Measurements from ENCODE around the gene MAPKAPK3. TPM values are rescaled to one million over a fixed set of nuclear protein-coding genes. Genes with fewer than 3 reads are reported as not detected.

Gene MAPKAPK3
- total RNA-seq, 1 experiment from 2014 or later: 40.1 TPM

DNA sequence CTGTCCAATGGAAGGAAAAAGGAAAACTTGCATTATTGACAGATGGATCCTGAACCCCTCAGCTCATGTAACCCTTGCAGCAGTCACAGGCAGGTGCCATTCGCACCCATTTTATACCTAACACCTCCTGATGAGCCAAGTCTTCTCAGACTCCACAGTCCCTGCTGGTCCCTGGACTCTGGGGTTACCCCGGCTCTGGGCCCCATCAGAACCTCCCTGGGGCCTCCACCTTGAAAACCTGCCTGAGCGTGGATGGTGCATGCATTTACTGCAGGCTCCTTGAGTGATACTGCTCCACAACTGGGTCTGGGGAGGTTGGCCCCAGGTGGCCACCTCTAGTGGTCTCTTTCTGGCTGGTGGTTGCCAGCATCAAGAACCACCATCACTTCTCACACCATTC lies 41.9 kb downstream of the MAPKAPK3 start:
- no peaks in the 10 kb centered on the region for H3K27me3 ChIP-seq (replicated peaks; ENCODE audit: control insufficient read depth, insufficient read depth, low read length)
- no peaks in the 10 kb centered on the region for H3K9me3 ChIP-seq
- no peaks in the 10 kb centered on the region for H3K36me3 ChIP-seq (ENCODE audit: control insufficient read depth, insufficient read depth, low read length)
- no peaks in the 10 kb centered on the region for H3K9me3 Mint-ChIP-seq (ENCODE audit: unreplicated experiment)
- H3K4me3 ChIP-seq (ENCODE audit: low read depth, low read length): no peak overlapping the region
- no TSS peak for BruUV-seq (replicated peaks)
- intact Hi-C loops (cut with micrococcal nuclease; ENCODE audit: unreplicated experiment): no loop called here
- H3K36me3 Mint-ChIP-seq (ENCODE audit: insufficient read depth, unreplicated experiment): no peaks in the 10 kb centered on the region
- H3K4me1 Mint-ChIP-seq (ENCODE audit: low read depth, unreplicated experiment): no peaks in the 10 kb centered on the region
- POLR2A ChIA-PET: no interaction called here
- DNase-seq: no peak
- H3K27me3 Mint-ChIP-seq (ENCODE audit: insufficient read depth, unreplicated experiment): peaks cover 3% of the 10 kb centered on the region
- no peak overlapping the region for H3K4me3 Mint-ChIP-seq (ENCODE audit: unreplicated experiment)
- no peak for TF ChIP-seq CTCF (IDR thresholded peaks at IDR 0.05; ENCODE audit: insufficient read depth in 1 of 2, low read depth in 1 of 2, low read length in 1 of 2, severe bottlenecking in 1 of 2, unreplicated experiment in 1 of 2)
- CTCF ChIA-PET: no interaction called here
- no peak overlapping the region for H3K27ac Mint-ChIP-seq (ENCODE audit: unreplicated experiment)
- H3K4me1 ChIP-seq: no peaks in the 10 kb centered on the region

DNA sequence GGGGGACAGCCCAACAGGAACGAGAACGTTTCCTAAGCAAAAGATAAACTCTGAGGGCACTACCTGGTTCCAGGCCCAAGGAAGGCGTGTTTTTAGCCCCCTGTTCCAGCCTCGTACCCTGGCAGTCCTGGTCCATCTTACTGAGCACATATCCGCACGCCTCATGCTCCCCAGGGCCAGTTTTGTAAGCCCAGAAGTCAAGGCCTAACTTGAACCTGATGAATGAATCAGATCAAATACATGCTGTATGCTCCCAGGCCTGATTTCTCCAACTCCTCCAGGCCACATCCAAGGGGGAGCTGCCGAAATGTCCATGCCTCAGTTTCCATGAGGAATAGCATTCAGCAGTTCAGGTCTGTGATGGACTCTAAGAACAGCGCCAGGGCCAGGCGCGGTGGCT lies 43.4 kb downstream of the MAPKAPK3 start:
- ChIA-PET CTCF (no interaction called here), POLR2A (no interaction called here)
- H3K9me3 Mint-ChIP-seq (ENCODE audit: unreplicated experiment): no peaks in the 10 kb centered on the region
- intact Hi-C loops (cut with micrococcal nuclease; ENCODE audit: unreplicated experiment): no loop called here
- H3K36me3 Mint-ChIP-seq (ENCODE audit: insufficient read depth, unreplicated experiment): no peaks in the 10 kb centered on the region
- no peaks in the 10 kb centered on the region for H3K36me3 ChIP-seq (ENCODE audit: control insufficient read depth, insufficient read depth, low read length)
- no peak for TF ChIP-seq CTCF (IDR thresholded peaks at IDR 0.05; ENCODE audit: insufficient read depth in 1 of 2, low read depth in 1 of 2, low read length in 1 of 2, severe bottlenecking in 1 of 2, unreplicated experiment in 1 of 2)
- BruUV-seq (replicated peaks): no TSS peak
- H3K27me3 ChIP-seq (replicated peaks; ENCODE audit: control insufficient read depth, insufficient read depth, low read length): no peaks in the 10 kb centered on the region
- no peaks in the 10 kb centered on the region for H3K9me3 ChIP-seq
- H3K4me3 Mint-ChIP-seq (ENCODE audit: unreplicated experiment): no peak overlapping the region
- H3K4me1 Mint-ChIP-seq (ENCODE audit: low read depth, unreplicated experiment): no peaks in the 10 kb centered on the region
- no peak for DNase-seq
- H3K27me3 Mint-ChIP-seq (ENCODE audit: insufficient read depth, unreplicated experiment): peaks cover 8% of the 10 kb centered on the region
- H3K4me3 ChIP-seq (ENCODE audit: low read depth, low read length): no peak overlapping the region
- H3K27ac Mint-ChIP-seq (ENCODE audit: unreplicated experiment): no peak overlapping the region
- H3K4me1 ChIP-seq: no peaks in the 10 kb centered on the region

GRCh38 chr3:50661321-50661837 lies 44.4 kb downstream of the MAPKAPK3 start:
- no peaks in the 10 kb centered on the region for H3K27me3 ChIP-seq (replicated peaks; ENCODE audit: control insufficient read depth, insufficient read depth, low read length)
- CTCF ChIA-PET: no interaction called here
- H3K9me3 ChIP-seq: no peaks in the 10 kb centered on the region
- no peaks in the 10 kb centered on the region for H3K4me1 ChIP-seq
- no peaks in the 10 kb centered on the region for H3K36me3 ChIP-seq (ENCODE audit: control insufficient read depth, insufficient read depth, low read length)
- intact Hi-C loops (cut with micrococcal nuclease; ENCODE audit: unreplicated experiment): no loop called here
- BruUV-seq (replicated peaks): no TSS peak
- POLR2A ChIA-PET: no interaction called here
- Mint-ChIP-seq H3K36me3 (ENCODE audit: insufficient read depth, unreplicated experiment) (no peaks in the 10 kb centered on the region), H3K4me3 (ENCODE audit: unreplicated experiment) (no peak overlapping the region), H3K27ac (ENCODE audit: unreplicated experiment) (no peak overlapping the region), H3K4me1 (ENCODE audit: low read depth, unreplicated experiment) (no peaks in the 10 kb centered on the region), H3K27me3 (ENCODE audit: insufficient read depth, unreplicated experiment) (peaks cover 12% of the 10 kb centered on the region), H3K9me3 (ENCODE audit: unreplicated experiment) (no peaks in the 10 kb centered on the region)
- no peak for TF ChIP-seq CTCF (IDR thresholded peaks at IDR 0.05; ENCODE audit: insufficient read depth in 1 of 2, low read depth in 1 of 2, low read length in 1 of 2, severe bottlenecking in 1 of 2, unreplicated experiment in 1 of 2)
- no peak for DNase-seq
- no peak overlapping the region for H3K4me3 ChIP-seq (ENCODE audit: low read depth, low read length)

Data from Caco-2 (cell line).